IMR-90 (cell line): ENCODE results near the gene OSBP2.

Experiments used
- BHLHE40 ChIP-seq: fragments of 150-350 bp; IDR thresholded peaks from 2 replicates; pipeline ENCODE4 v1.6.1; 2016; ENCODE audit warnings: mild to moderate bottlenecking, low read depth, low read length
- CTCF ChIP-seq: conservative IDR thresholded peaks from 2 replicates; pipeline ENCODE4 v1.5.1; 2012; ENCODE audit warnings: mild to moderate bottlenecking, low read depth, low read length, improper control_type of control experiment
- ELK1 ChIP-seq: fragments of 150-350 bp; IDR thresholded peaks from 2 replicates; pipeline ENCODE4 v1.6.1; 2016; ENCODE audit warnings: low read depth, mild to moderate bottlenecking, low read length, moderate library complexity, borderline replicate concordance
- MAFK ChIP-seq: IDR thresholded peaks from 2 replicates; pipeline ENCODE4 v1.6.1; 2012; ENCODE audit warnings: low read depth, low read length, improper control_type of control experiment
- MXI1 ChIP-seq: IDR thresholded peaks from 2 replicates; pipeline ENCODE4 v1.6.1; 2012; ENCODE audit warnings: low read depth, mild to moderate bottlenecking, low read length, moderate library complexity, borderline replicate concordance
- NFE2L2 ChIP-seq: fragments of 150-350 bp; IDR thresholded peaks from 2 replicates; pipeline ENCODE4 v1.6.1; 2016; ENCODE audit warnings: low read depth, mild to moderate bottlenecking, low read length
- POLR2A ChIP-seq: IDR thresholded peaks from 2 replicates; pipeline ENCODE4 v1.6.1; 2012; ENCODE audit warnings: mild to moderate bottlenecking, low read depth, low read length
- RAD21 ChIP-seq: IDR thresholded peaks from 2 replicates; pipeline ENCODE4 v1.6.1; 2012; ENCODE audit warnings: low read length, improper control_type of control experiment
- RCOR1 ChIP-seq: IDR thresholded peaks from 2 replicates; pipeline ENCODE4 v1.6.1; 2012; ENCODE audit warnings: mild to moderate bottlenecking, low read length, improper control_type of control experiment; ENCODE audit not compliant: insufficient replicate concordance
- RFX5 ChIP-seq: IDR thresholded peaks from 2 replicates; pipeline ENCODE4 v1.8.0; 2012; ENCODE audit warnings: low read depth, mild to moderate bottlenecking, low read length, moderate library complexity
- USF2 ChIP-seq: fragments of 150-350 bp; IDR thresholded peaks from 2 replicates; pipeline ENCODE4 v1.6.1; 2017; ENCODE audit warnings: mild to moderate bottlenecking, antibody characterized with exemption, low read length, low read depth

- TF ChIP-seq RCOR1 (no peak), POLR2A (no peak), CTCF (no peak), MXI1 (no peak), RAD21 (no peak), RFX5 (no peak), NFE2L2 (no peak), ELK1 (no peak), USF2 (no peak), BHLHE40 (no peak), MAFK (no peak)
These were observed 190.3 kb downstream of the OSBP2 start for GRCh38 chr22:30885001-30885366.
